Sigmoid colon (tissue), 3 donors: ENCODE results near the gene FCER1A.

ENCODE experiments used
- POLR2A ChIP-seq, 2 donors: fragments of 450-650 bp; IDR thresholded peaks; one replicate each; pipeline ENCODE4 v1.6.1; 2016; ENCODE audit warnings: antibody characterized with exemption in 2 of 2, mild to moderate bottlenecking in 2 of 2, moderate library complexity in 2 of 2
- TF ChIP-seq, protein P1 (sequence below), 4 experiments: fragments of 450-650 bp in 3 of 4; fragments of 200-600 bp in 1 of 4; IDR thresholded peaks; one replicate each; pipeline ENCODE4 v1.5.1; 2016 to 2019; ENCODE audit warnings: antibody characterized with exemption in 4 of 4, mild to moderate bottlenecking in 3 of 4, moderate library complexity in 2 of 4

DNA sequence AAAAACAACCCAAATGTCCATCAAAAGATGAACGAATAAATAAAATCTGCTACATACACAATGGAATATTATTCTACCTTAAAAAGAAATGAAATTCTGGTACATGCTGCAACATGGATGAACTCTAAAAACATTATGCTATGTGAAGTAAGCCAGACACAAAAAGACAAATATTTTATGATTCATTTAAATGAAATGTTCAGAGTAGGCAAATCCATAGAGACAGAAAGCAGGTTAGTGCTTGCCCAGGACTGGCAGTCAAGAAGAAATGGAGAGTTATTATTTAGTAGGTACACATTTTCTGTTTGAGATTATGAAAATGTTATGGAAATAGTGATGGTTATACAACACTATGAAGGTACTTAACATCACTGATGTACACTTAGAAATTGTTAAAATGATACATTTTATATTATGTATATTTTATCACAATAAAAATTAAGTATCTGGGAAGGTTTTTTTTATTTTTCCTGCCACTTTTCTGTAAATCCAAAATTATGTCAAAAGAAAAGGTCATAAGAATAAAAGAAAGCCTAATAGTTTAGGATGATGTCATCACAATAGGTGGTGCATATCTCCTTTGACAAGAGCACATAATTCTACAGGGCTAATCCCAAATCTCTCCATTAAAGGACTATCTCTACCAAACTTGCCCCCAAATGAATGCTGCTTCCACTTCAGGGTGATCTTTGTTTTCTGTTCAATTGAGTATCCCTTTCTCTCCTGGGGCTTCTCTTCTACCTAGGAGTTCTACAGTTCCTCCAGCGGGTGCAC lies 40.2 kb upstream of the FCER1A start:
- TF ChIP-seq, protein P1, sequence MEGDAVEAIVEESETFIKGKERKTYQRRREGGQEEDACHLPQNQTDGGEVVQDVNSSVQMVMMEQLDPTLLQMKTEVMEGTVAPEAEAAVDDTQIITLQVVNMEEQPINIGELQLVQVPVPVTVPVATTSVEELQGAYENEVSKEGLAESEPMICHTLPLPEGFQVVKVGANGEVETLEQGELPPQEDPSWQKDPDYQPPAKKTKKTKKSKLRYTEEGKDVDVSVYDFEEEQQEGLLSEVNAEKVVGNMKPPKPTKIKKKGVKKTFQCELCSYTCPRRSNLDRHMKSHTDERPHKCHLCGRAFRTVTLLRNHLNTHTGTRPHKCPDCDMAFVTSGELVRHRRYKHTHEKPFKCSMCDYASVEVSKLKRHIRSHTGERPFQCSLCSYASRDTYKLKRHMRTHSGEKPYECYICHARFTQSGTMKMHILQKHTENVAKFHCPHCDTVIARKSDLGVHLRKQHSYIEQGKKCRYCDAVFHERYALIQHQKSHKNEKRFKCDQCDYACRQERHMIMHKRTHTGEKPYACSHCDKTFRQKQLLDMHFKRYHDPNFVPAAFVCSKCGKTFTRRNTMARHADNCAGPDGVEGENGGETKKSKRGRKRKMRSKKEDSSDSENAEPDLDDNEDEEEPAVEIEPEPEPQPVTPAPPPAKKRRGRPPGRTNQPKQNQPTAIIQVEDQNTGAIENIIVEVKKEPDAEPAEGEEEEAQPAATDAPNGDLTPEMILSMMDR (IDR thresholded peaks at IDR 0.05), result no peak
- TF ChIP-seq POLR2A (IDR thresholded peaks at IDR 0.05), result no peak
